RPMI7951 (cell line): ENCODE measurements around the gene SPO11. TPM values are rescaled to one million over a fixed set of nuclear protein-coding genes. Genes with fewer than 3 reads are reported as not detected.

ENCODE experiments used
- DNase-seq: peaks from one replicate; pipeline ENCODE4 v3.0.0-alpha.2; 2012; ENCODE audit warnings: low read depth
- total RNA-seq: library from RNA; depleted of rRNA; stranded (reverse); fragments of >200 nt; shearing (Covaris generic); gene quantifications from 2 replicates; pipeline ENCODE4 v1.2.3, GENCODE V29; 2014

Gene SPO11
- total RNA-seq, 1 experiment from 2014 or later, result not detected

GRCh38 chr20:57375652-57376230 is 46.1 kb downstream of the SPO11 start:
- no peak for DNase-seq

- no peak for DNase-seq
These were observed 47.7 kb downstream of the SPO11 start for GRCh38 chr20:57377350-57377749.

- no peak for DNase-seq
These were observed 48.5 kb downstream of the SPO11 start for GRCh38 chr20:57378107-57378506.

- DNase-seq, result no peak
These were observed 49.2 kb downstream of the SPO11 start for GRCh38 chr20:57378646-57379262.

GRCh38 chr20:57379263-57379647 is 49.7 kb downstream of the SPO11 start:
- no peak for DNase-seq

- no peak for DNase-seq
These were observed 50.6 kb downstream of the SPO11 start for GRCh38 chr20:57380081-57380750.

- peak; percentile 72 for DNase-seq
These were observed 52.2 kb downstream of the SPO11 start for GRCh38 chr20:57381596-57382503.

- no peak for DNase-seq
These were observed 52.9 kb downstream of the SPO11 start for GRCh38 chr20:57382516-57382915.

GRCh38 chr20:57383447-57384347 is 54.1 kb downstream of the SPO11 start:
- no peak for DNase-seq

- no peak for DNase-seq
These were observed 54.9 kb downstream of the SPO11 start for GRCh38 chr20:57384486-57384885.

GRCh38 chr20:57384953-57385761 is 55.6 kb downstream of the SPO11 start:
- no peak for DNase-seq

GRCh38 chr20:57385940-57386339 is 56.3 kb downstream of the SPO11 start:
- no peak for DNase-seq

- DNase-seq, result no peak
These were observed 57.2 kb downstream of the SPO11 start for GRCh38 chr20:57386762-57387161.

GRCh38 chr20:57387463-57387862 is 57.9 kb downstream of the SPO11 start:
- DNase-seq, result no peak

- no peak for DNase-seq
These were observed 58.4 kb downstream of the SPO11 start for GRCh38 chr20:57387945-57388371.

GRCh38 chr20:57388953-57389694 is 59.5 kb downstream of the SPO11 start:
- DNase-seq, result no peak

GRCh38 chr20:57389695-57390603 is 60.3 kb downstream of the SPO11 start:
- peak; percentile 14 for DNase-seq
